ENCODE results near the gene UFC1.
A peak's percentile ranks its signal among the peaks of the same experiment; 100 is the strongest.

Gene UFC1

GRCh38 chr1:161153682-161154337 is at the start of gene UFC1:
TSS of gene UFC1 (plus strand) at chr1:161153978. CDS start at chr1:161153998, 20 bp downstream.
- DNase-seq (ENCODE audit: low spot score): peak; percentile 95

GRCh38 chr1:161106431-161106830 is 47.3 kb upstream of the UFC1 start:
- no peak for DNase-seq (ENCODE audit: low spot score)

- DNase-seq (ENCODE audit: low spot score): no peak
Observed at GRCh38 chr1:161111117-161111516, 42.7 kb upstream of the UFC1 start.

- DNase-seq (ENCODE audit: low spot score): no peak
Observed at GRCh38 chr1:161111527-161111926, 42.3 kb upstream of the UFC1 start.

- no peak for DNase-seq (ENCODE audit: low spot score)
Observed at GRCh38 chr1:161113915-161114314, 39.9 kb upstream of the UFC1 start.

GRCh38 chr1:161114556-161114955 is 39.2 kb upstream of the UFC1 start:
- peak; percentile 58 for DNase-seq (ENCODE audit: low spot score)

GRCh38 chr1:161115132-161115711 is 38.6 kb upstream of the UFC1 start:
- peak; percentile 100 for DNase-seq (ENCODE audit: low spot score)

GRCh38 chr1:161115961-161116360 is 37.8 kb upstream of the UFC1 start:
- peak; percentile 74 for DNase-seq (ENCODE audit: low spot score)

- DNase-seq (ENCODE audit: low spot score): peak; percentile 94
Observed at GRCh38 chr1:161117759-161118581, 35.8 kb upstream of the UFC1 start, which contains the start of the genes NIT1 and PFDN2. TSS of gene NIT1 (plus strand) at chr1:161118105. CDS start at chr1:161118177, 72 bp downstream. TSS of gene PFDN2 (minus strand) at chr1:161118037. CDS start at chr1:161118026, 11 bp downstream.

- peak; percentile 96 for DNase-seq (ENCODE audit: low spot score)
Observed at GRCh38 chr1:161119092-161119903, 34.5 kb upstream of the UFC1 start.

GRCh38 chr1:161121042-161121650 is 32.6 kb upstream of the UFC1 start:
- DNase-seq (ENCODE audit: low spot score): no peak

- no peak for DNase-seq (ENCODE audit: low spot score)
Observed at GRCh38 chr1:161121834-161122233, 31.9 kb upstream of the UFC1 start.

- DNase-seq (ENCODE audit: low spot score): no peak
Observed at GRCh38 chr1:161122967-161123366, 30.8 kb upstream of the UFC1 start.

GRCh38 chr1:161127649-161128048 is 26.1 kb upstream of the UFC1 start:
- no peak for DNase-seq (ENCODE audit: low spot score)

- DNase-seq (ENCODE audit: low spot score): no peak
Observed at GRCh38 chr1:161128591-161129420, 25.0 kb upstream of the UFC1 start.

GRCh38 chr1:161130266-161130665 is 23.5 kb upstream of the UFC1 start:
- no peak for DNase-seq (ENCODE audit: low spot score)

- DNase-seq (ENCODE audit: low spot score): peak; percentile 38
Observed at GRCh38 chr1:161131523-161132409, 22.0 kb upstream of the UFC1 start.

- DNase-seq (ENCODE audit: low spot score): peak; percentile 98
Observed at GRCh38 chr1:161132410-161133219, 21.2 kb upstream of the UFC1 start, which contains the start of gene DEDD. TSS of gene DEDD (minus strand) at chr1:161132667. CDS start at chr1:161124462, 8,205 bp downstream.

Measured in RKO (cell line).